HG02678 (cell line): Measurements from ENCODE around the gene BLM.
"Not testable (repeated sequence)": the region's sequence is repeated elsewhere in the genome, so short reads cannot be mapped to it uniquely, and the experiment has no call there.

Source experiments
- ATAC-seq: cut with Tn5 transposase; IDR thresholded peaks from one replicate; pipeline ENCODE4 v1.9.1; 2021; ENCODE audit warnings: mild to moderate bottlenecking, moderate library complexity; ENCODE audit not compliant: unreplicated experiment

The BLM gene

DNA sequence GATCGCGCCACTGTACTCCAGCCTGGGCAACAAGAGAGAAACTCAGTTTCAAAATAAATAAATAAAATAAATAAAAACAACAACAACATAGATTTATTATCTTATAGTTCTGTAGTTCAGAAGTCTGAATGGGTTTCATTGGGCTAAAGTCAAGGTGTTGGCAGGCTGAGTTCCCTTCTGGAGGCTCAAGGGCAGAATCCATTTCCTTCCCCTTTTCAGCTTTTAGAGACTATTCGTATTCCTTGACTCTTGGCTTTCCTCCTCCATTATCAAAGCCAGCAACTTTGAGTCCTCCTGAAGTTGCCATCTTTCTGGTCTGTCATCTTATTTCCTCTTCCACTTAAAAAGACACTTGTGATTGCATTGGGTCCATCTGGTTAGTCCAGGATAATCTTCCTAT lies 12.1 kb downstream of the BLM start:
- no peak for ATAC-seq

DNA sequence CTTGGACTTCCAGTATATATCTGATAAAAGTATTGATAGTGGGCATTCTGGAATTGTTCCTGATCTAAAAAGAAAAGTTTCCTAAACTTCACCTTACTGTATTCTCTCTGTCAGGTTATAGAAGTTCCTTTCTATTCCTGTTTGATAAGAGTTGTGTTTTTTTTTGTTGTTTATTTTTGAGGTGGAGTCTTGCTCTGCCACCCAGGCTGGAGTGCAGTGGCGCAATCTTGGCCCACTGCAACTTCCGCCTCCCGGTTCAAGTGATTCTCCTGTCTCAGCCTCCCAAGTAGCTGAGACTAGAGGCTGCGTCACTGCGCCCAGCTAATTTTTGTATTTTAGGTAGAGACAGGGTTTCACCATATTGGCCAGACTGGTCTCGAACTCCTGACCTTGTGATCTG lies 13.1 kb downstream of the BLM start:
- ATAC-seq = no peak

DNA sequence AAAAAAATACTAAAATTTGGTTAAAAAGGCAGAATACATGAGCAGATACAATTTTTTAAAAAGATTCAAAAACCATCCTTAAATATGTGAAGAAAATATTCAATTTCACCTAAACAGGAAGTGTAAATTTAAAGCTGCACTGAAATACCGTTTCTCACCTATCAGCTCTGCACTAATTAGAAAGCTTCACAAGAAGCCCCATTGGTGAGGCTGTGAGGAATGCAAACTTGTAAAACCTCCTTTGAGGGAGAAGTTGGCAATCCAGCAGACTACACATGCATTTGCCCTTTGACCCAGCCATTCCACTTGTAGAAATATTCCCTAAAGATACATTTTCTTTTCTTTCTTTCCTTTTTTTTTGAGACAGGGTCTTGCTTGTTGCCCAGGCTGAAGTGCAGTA lies 18.8 kb downstream of the BLM start:
- ATAC-seq = no peak

DNA sequence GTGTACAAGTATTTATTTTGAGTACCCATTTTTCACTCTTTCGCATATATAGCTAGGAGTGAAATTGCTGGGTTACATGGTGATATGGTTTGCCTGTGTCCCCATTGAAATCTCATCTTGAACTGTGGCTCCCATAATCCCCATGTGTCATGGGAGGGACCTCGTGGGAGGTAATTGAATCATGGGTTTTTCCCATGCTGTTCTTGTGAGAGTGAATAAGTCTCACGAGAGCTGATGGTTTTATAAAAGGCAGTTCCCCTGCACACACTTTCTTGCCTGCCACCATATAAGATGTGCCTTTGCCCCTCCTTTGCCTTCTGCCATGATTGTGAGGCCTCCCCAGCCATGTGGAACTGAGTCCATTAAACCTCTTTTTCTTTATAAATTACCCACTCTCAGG lies 23.4 kb downstream of the BLM start:
- ATAC-seq = not testable (repeated sequence)

DNA sequence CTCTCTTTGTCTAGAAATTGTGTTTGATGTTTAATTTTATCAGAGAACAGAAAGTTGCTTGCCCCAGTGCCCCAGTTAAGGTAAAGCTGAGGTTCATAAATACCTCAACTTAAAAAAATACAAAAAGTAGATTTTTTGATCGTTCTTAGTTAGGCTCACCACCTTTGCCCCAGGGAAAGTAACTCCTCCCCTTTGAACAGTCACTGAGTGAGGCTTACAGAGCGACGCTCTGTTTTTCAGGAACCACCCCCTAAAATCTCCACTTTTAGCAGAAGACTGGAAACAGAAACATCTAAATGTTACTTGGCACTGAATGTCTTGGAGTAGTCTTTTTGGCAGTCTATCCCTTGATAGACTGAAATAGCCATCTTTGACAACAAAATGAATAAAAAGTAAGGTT lies 24.9 kb downstream of the BLM start:
- no peak for ATAC-seq

DNA sequence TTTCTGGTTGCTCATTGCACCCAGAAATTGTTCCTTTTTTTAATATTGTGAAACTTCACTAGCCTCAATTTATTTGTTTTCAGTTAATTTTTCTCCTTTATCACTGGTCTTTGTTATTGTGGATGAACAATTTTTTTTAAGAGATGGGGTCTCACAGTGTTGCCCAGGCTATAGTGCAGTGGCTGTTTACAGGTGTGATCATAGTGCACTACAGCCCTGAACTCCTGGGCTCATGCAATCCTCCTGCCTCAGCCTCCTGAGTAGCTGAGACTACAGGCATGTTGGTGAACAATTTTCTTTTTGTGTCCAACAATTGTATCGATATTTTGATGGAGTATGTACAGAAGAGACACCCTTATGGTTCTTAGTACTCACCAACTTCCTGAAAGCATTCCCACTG lies 26.3 kb downstream of the BLM start:
- no peak for ATAC-seq

DNA sequence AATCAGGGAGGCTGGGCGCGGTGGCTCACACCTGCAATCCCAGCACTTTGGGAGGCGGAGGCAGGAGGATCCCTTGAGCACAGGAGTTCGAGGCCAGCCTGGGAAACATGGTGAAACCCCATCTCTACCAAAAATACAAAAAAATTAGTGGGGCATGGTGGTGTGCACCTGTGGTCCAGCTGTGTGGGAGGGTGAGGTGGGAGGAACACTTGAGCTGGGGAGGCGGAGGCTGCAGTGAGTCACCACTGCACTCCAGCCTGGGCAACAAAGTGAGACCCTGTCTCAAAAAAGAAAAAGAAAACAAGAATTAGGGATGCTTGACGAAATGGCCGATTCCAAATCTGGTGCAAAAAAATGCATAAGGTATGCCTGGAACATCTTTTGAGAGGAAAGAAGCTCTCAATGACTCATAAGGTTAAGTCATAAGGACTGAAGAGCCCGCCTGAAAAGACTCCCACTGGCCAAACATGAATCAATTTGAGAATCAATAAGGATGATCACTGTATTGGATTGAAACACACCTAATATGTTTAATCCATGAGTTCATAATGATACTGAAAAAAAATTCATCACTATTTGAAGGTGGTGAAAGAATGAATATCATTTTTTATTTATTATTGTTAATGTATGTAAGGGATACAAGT lies 27.7 kb downstream of the BLM start:
- no peak for ATAC-seq

DNA sequence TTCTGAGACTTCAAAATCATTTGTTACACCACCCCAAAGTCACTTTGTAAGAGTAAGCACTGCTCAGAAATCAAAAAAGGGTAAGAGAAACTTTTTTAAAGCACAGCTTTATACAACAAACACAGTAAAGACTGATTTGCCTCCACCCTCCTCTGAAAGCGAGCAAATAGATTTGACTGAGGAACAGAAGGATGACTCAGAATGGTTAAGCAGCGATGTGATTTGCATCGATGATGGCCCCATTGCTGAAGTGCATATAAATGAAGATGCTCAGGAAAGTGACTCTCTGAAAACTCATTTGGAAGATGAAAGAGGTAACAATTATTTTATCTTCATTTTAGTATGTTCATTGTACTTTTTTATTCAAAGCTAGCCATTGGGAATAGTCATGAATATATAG lies 32.6 kb downstream of the BLM start:
- ATAC-seq = no peak

DNA sequence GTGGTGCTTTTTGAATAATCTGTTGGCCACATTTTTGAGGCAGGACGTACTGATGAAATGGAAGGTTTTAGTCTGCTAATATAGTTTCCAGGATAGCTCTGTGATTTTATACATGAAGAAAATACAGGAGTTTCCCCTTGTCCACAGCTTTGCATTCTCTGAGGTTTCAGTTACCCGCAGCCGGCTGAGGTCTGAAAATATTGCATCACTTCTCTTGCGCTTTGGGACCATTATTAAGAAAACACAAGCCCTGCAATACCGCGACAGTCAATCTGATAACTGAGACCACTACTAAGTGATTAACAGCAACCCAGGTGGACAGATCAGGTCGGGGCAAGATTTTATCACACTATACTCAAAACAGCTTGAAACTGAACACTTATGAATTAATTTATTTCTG lies 33.0 kb downstream of the BLM start:
- ATAC-seq = no peak

DNA sequence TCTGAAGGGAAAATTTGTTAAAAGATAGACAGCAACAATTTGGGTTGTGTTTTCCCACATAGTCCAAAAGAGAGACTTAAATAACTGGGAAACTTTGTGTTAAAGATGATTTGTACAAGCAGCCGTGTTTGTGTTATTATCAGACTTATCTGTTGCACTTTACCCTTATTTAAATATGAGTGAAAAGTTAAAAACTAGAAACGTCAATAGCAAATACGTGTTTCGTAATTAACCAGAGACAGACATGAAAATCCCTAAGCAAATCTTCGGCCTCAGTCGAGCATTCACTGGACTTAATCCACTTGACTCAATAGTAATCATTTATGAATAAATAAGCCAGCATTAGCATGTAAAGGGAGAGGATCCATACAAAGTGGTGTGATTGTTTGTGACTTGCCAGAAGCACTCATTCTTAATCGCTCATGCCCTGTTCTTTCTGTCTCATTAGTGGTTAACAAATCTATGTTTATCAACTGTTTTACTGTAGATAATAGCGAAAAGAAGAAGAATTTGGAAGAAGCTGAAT lies 34.2 kb downstream of the BLM start:
- ATAC-seq = no peak

DNA sequence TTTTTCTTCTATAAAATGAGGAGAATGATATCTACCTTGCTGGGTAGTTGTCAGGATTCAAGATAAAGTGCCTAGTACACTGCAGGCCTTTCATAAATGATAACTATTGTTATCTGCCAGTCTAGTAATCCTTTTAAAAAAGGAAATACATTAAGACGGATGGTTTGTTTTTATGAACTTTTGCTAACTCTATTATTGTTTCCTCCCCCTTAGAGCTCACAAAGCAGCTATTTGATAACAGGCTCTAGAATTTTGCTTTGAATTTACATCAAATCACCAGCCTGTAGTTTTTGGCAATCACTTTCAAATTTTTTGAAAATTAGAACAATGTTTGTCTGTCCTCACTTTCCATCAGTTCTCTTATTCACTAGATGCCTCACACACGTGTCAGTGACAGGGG lies 39.8 kb downstream of the BLM start:
- ATAC-seq = no peak

DNA sequence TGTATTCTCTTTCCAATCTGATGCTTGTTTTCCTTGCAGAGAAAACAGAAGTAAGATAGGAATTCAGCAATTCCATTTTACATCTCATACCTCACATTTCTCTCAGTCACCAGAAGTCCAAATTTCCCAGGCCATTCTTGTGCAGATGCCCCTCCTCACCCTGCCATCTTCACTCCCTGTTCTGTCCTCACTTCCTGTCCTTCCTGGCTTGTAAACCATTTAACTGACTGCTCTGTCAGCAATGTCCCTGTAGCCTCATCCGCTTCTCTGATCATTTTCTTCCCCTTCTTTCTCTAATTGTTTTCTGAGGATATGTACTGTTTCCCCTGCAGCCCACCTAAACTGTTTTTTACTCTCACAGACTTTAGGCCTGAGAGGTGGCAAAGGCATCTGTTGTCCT lies 40.3 kb downstream of the BLM start:
- no peak for ATAC-seq

DNA sequence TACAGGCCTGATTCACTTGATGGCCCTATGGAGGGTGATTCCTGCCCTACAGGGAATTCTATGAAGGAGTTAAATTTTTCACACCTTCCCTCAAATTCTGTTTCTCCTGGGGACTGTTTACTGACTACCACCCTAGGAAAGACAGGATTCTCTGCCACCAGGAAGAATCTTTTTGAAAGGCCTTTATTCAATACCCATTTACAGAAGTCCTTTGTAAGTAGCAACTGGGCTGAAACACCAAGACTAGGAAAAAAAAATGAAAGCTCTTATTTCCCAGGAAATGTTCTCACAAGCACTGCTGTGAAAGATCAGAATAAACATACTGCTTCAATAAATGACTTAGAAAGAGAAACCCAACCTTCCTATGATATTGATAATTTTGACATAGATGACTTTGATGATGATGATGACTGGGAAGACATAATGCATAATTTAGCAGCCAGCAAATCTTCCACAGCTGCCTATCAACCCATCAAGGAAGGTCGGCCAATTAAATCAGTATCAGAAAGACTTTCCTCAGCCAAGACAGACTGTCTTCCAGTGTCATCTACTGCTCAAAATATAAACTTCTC lies 43.6 kb downstream of the BLM start:
- no peak for ATAC-seq

DNA sequence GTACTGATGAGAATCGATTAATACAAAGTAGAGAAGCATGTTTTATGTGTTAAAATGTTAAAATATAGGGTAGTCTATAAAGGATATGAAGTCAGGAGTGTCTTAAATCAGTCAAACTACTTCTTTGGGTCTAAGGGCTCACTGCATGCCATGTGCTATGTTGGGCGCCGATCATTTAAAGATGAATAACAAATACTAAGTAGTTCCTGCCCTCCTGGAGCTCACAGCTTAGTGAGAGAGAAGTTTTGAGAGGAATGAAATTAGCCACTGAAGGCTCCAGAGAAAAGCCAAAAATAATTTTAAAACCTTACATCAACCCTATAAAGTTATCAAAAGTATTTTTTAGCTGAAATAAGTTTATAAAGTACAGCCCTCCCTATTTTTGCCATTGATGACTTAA lies 44.5 kb downstream of the BLM start:
- ATAC-seq = no peak

DNA sequence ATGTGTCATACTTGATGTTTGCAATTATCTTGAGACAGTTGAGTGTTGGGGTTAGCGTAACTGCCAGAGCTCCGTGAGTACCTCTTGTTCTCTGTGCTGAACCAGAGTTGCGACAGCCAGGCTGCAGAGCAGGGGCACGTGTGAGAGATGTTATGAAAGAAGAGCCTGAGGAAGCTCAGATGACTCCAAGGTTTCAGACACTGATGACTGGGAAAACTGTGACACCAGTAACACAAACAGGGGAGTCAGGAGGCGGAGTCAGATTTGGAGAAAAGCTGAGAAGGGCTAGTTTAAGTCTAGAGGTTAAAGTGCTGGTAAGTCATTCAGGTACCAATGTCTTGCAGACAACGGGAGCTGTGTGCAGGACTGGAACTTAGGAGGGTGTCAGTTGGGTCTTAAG lies 45.0 kb downstream of the BLM start:
- no peak for ATAC-seq

DNA sequence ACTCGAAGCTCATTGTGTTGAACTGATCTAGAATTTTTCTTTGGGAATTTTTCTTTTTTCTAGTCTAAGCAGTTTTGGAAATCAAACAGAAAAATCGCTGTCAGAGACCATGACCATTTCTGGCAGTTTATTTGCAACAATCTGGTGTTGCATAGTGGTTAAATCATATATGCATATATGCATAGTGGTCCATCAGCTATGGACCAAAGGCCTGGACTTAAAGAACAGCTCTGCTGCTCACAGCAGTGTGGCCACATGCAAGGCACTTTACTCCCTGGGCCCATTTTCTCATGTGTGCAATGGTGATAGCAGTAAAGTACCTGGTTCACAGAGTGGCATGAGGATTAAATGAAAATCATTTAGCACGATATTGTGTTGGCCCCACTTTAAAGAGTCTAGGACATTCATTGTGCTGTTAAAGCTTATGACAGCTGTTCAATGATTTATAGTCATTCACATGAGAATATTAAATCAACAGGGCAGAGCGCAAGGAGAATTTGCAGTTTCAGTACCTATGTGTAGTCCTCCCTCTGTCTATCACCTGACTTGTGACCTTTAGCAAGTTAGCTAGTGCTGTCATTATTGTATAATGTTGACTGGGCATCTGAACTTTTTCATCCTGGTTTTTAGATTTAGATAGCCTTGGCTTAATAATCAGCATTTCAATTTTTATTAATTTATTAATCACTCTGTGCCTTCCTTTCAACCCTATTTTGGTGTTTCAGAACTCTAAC lies 46.4 kb downstream of the BLM start:
- no peak for ATAC-seq

DNA sequence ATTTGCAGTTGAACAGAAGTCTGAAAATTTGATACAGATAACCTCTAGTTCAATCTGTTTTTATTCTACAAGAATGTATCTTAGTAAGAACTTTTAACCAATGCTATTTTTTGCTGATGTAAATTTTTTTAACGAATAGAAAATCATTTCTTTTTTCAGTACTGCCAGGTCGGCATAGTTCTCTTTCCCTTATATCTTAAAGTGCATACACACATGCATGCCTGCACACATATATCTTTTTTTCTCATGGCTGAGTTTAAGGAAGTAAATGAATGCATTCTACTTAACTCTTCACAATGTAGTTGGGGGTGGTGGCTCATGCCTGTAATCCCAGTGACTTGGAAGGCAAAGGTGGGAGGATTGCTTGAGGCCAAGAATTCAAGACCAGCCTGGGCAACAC lies 48.4 kb downstream of the BLM start:
- ATAC-seq = no peak

DNA sequence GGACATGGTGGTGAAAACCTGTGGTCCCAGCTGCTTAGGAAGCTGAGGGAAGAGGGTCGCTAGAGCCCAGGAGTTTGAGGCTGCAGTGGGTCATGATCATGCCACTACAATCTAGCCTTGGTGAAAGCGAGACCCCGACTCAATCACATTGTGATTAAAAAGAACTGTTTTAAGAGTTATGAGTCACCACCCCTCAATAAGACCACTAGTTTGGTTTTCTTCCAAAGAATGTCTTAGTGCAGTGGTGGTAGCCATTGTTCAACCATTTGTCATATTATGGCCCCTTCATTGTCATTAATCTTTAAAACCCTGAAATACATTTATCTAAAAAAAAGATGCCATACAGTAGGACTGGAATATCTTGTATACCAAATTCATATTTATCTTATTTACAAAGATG lies 48.8 kb downstream of the BLM start:
- no peak for ATAC-seq

DNA sequence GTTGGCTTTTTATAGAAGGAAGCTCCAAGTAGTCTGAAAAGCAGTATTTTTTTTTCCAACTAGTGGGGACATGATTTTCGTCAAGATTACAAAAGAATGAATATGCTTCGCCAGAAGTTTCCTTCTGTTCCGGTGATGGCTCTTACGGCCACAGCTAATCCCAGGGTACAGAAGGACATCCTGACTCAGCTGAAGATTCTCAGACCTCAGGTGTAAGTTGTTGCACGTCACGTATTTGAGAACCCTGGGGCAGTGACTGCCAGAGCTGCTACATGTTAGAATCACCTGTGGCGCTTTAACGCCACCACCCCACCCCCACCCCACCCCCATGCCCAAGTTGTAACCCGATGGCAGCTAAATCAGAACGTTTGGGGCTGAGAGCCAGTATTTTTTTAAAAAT lies 52.2 kb downstream of the BLM start:
- ATAC-seq = no peak

DNA sequence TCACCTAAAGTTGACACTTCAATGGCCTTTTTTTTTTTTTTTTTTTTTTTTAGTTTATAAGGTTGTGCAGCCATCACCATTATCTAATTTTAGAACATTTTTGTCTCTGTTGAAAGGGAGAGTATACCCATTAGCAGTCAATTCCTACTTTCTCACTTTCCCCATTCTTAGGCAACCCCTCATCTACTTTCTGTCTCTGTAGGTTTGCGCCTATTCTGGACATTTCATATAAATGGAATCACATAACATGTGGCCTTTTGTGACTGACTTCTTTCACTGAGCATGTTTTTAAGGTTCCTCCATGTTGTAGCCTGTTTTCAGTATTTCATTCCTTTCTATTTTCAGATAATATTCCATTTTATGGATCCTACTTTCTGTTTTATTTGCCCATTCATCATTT lies 56.3 kb downstream of the BLM start:
- no peak for ATAC-seq

DNA sequence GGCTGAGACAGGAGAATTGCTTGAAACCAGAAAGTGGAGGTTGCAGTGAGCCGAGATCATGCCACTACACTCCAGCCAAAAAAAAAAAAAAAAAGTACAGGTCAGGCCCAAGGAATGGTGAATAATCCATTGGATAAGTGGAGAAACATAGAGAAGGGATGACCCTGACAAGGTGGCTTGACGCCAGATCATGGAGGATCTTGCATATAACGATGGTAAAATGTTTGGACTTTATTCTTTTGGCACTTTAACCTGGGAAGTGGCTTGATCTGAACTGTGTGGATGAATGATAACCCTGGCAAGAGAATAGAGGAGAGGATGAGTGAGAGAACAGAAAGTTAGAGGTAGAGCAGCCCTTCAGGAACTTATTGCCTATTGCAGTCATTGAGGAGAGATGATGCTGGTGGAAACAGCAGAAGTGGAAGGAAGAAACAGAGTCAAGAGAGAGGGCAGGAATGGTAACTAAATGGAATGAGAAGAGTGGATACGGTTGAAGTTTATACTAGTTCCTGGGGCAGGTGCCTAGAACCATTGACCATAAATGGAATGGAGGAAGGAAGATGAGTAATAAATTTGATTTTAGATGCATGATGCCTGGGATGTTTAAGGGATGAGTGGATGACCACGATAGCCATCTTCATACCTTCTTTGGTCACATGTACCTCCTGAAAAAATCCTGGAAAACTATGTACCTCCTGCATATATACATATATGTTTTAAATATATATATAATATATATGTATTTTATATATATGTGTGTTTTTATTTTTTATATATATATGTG lies 57.8 kb downstream of the BLM start:
- no peak for ATAC-seq

DNA sequence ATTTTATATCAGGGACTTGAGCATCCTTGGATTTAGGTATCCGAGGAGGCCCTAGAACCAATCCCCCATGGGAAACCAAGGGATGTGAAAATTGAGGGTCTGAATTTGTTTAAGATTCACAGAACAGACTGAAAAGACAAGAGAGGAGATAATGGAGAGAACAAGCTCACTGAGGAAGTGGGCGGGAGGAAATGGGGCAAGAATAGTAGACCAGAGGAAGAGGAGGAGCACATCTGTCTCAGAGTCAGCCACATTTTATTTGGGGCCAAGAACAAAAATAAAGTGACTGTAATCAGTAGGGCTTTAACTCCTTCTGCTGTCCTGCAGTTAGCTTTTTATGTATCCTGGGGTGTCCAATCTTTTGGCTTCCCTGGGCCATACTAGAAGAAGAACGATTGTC lies 63.8 kb downstream of the BLM start:
- no peak for ATAC-seq
